Common myeloid progenitor, CD34-positive (primary cell): Measurements from ENCODE around the gene RGS18.

Source experiments
- CTCF ChIA-PET: fragments of 350-600 bp; sonication (Branson Sonifier 250); formaldehyde crosslinking; loops from one replicate; lab custom pipeline; 2021; ENCODE audit warnings: antibody characterized with exemption; lab: Charles Lee
- POLR2A ChIA-PET: fragments of 350-600 bp; sonication (Branson Sonifier 250); formaldehyde crosslinking; loops from one replicate; lab custom pipeline; 2021; ENCODE audit warnings: antibody characterized with exemption; lab: Charles Lee
- DNase-seq, 3 donors: peaks; one replicate each; pipeline versions ENCODE4 v3.0.0 to v3.0.0-alpha.2; 2013
- H3K27ac ChIP-seq, 2 experiments: 1 replicate in 1 of 2; 2 replicates in 1 of 2; pipeline ENCODE4 v1.7.0; 2013; ENCODE audit warnings: inconsistent platforms in 2 of 2, low read length in 2 of 2, mild to moderate bottlenecking in 2 of 2, low read depth in 1 of 2, moderate library complexity in 1 of 2; ENCODE audit not compliant: severe bottlenecking in 2 of 2, insufficient read depth in 1 of 2, poor library complexity in 1 of 2
- H3K27me3 ChIP-seq, 5 experiments: replicated peaks in 2 of 5; 1 replicate in 3 of 5; 2 replicates in 2 of 5; pipeline versions ENCODE4 v1.6.1 to v1.7.0; 2013; ENCODE audit warnings: low read length in 4 of 5, mild to moderate bottlenecking in 2 of 5, moderate library complexity in 2 of 5, inconsistent platforms in 1 of 5; ENCODE audit not compliant: insufficient read depth in 5 of 5, control insufficient read depth in 4 of 5
- H3K36me3 ChIP-seq, 4 experiments: 1 replicate in 2 of 4; 2 replicates in 2 of 4; pipeline versions ENCODE4 v1.6.1 to v1.7.0; 2013; ENCODE audit warnings: low read length in 3 of 4, control low read depth in 1 of 4, mild to moderate bottlenecking in 1 of 4; ENCODE audit not compliant: control insufficient read depth in 4 of 4, insufficient read depth in 4 of 4
- H3K4me1 ChIP-seq, 4 experiments: 1 replicate in 3 of 4; 2 replicates in 1 of 4; pipeline versions ENCODE4 v1.6.1 to v1.7.1; 2013; ENCODE audit warnings: low read length in 3 of 4, mild to moderate bottlenecking in 3 of 4, control low read depth in 1 of 4, inconsistent platforms in 1 of 4, moderate library complexity in 1 of 4; ENCODE audit not compliant: control insufficient read depth in 4 of 4, insufficient read depth in 4 of 4; ENCODE audit errors: control extremely low read depth in 1 of 4
- H3K4me3 ChIP-seq, 7 experiments: 1 replicate in 4 of 7; 2 replicates in 3 of 7; pipeline versions ENCODE4 v1.5.1 to v1.7.0; 2013; ENCODE audit warnings: mild to moderate bottlenecking in 7 of 7, low read length in 6 of 7, moderate library complexity in 6 of 7, inconsistent platforms in 2 of 7, low read depth in 2 of 7, control low read depth in 1 of 7; ENCODE audit not compliant: insufficient read depth in 4 of 7, control insufficient read depth in 1 of 7; ENCODE audit errors: extremely low read depth in 1 of 7
- H3K9me3 ChIP-seq, 5 experiments: 1 replicate in 4 of 5; 2 replicates in 1 of 5; pipeline versions ENCODE4 v1.6.1 to v1.7.1; 2013; ENCODE audit warnings: low read length in 4 of 5, mild to moderate bottlenecking in 2 of 5, inconsistent platforms in 1 of 5, low read depth in 1 of 5, moderate library complexity in 1 of 5; ENCODE audit not compliant: control insufficient read depth in 4 of 5, insufficient read depth in 2 of 5; ENCODE audit errors: control extremely low read depth in 1 of 5
- WGBS: methylation state at CpG from one replicate; pipeline ENCODE4 v1.1.5; 2013; ENCODE audit not compliant: insufficient coverage; 5-methylcytosine and 5-hydroxymethylcytosine counted together

Gene RGS18

GRCh38 chr1:192147696-192148095, 10.6 kb upstream of the RGS18 start:
- ChIA-PET POLR2A (no interaction called here), CTCF (interaction anchor here (0.6 kb wide), 1 partner anchor 163 kb away, joined by 4 read pairs; no protein-coding TSS in a partner anchor)
- Histone ChIP-seq H3K9me3 (peaks cover 0 to 4% (median 0%) of the 10 kb centered on the region in 5 experiments), H3K36me3 (no peaks in the 10 kb centered on the region), H3K4me1 (peaks cover 0 to 15% (median 3%) of the 10 kb centered on the region in 4 experiments), H3K27ac (no peak overlapping the region), H3K4me3 (peak overlapping the region in 1 of 7 experiments; percentile 13), H3K27me3 (no peaks in the 10 kb centered on the region)
- DNase-seq = no peak
- WGBS = 86% methylated on average over 1 of the region's 1 CpG

- Histone ChIP-seq H3K4me1 (peaks cover 0 to 24% (median 8%) of the 10 kb centered on the region in 4 experiments), H3K9me3 (peaks cover 0 to 4% (median 0%) of the 10 kb centered on the region in 5 experiments), H3K27ac (no peak overlapping the region), H3K27me3 (no peaks in the 10 kb centered on the region), H3K36me3 (no peaks in the 10 kb centered on the region), H3K4me3 (no peak overlapping the region)
- WGBS = 100% methylated on average over 1 of the region's 2 CpGs
- POLR2A ChIA-PET = no interaction called here
- CTCF ChIA-PET = no interaction called here
- DNase-seq = no peak
Observed at GRCh38 chr1:192151176-192151575, 7.1 kb upstream of the RGS18 start.

GRCh38 chr1:192153276-192153675, 5.0 kb upstream of the RGS18 start:
- DNase-seq = no peak
- Histone ChIP-seq H3K4me1 (peaks cover 0 to 29% (median 15%) of the 10 kb centered on the region in 4 experiments), H3K36me3 (no peaks in the 10 kb centered on the region), H3K4me3 (no peak overlapping the region), H3K27ac (no peak overlapping the region), H3K9me3 (no peaks in the 10 kb centered on the region), H3K27me3 (no peaks in the 10 kb centered on the region)
- ChIA-PET POLR2A (no interaction called here), CTCF (no interaction called here)

GRCh38 chr1:192157067-192157466, 1.2 kb upstream of the RGS18 start:
- Histone ChIP-seq H3K4me3 (no peak overlapping the region), H3K9me3 (no peaks in the 10 kb centered on the region), H3K4me1 (peaks cover 13 to 55% (median 29%) of the 10 kb centered on the region in 4 experiments), H3K27me3 (no peaks in the 10 kb centered on the region), H3K27ac (no peak overlapping the region), H3K36me3 (peaks cover 0 to 8% (median 0%) of the 10 kb centered on the region in 4 experiments)
- CTCF ChIA-PET = interaction anchor here (1.8 kb wide), 1 partner anchor 14 kb away, joined by 8 read pairs; no protein-coding TSS in a partner anchor
- POLR2A ChIA-PET = no interaction called here
- DNase-seq = no peak

- WGBS = 0% methylated on average over 1 of the region's 4 CpGs
- Histone ChIP-seq H3K27ac (peak overlapping the region; percentile 59 to 86), H3K4me3 (peak overlapping the region in 6 of 7 experiments; percentile 26 to 79 (median 70)), H3K36me3 (peaks cover 0 to 21% (median 0%) of the 10 kb centered on the region in 4 experiments), H3K4me1 (peaks cover 15 to 57% (median 31%) of the 10 kb centered on the region in 4 experiments), H3K9me3 (no peaks in the 10 kb centered on the region), H3K27me3 (no peaks in the 10 kb centered on the region)
- DNase-seq = peak in 2 of 3 donors; percentile 47 to 53
- CTCF ChIA-PET = interaction anchor here (4.0 kb wide), 1 partner anchor 11 kb away, joined by 13 read pairs; no protein-coding TSS in a partner anchor
- POLR2A ChIA-PET = interaction anchor here (1.3 kb wide), 1 partner anchor 11 kb away, joined by 4 read pairs; no protein-coding TSS in a partner anchor
Observed at GRCh38 chr1:192159014-192159413, 752 bp downstream of the RGS18 start.

- peak; percentile 34 to 73 (median 59) for DNase-seq
- Histone ChIP-seq H3K4me1 (peaks cover 15 to 56% (median 30%) of the 10 kb centered on the region in 4 experiments), H3K27ac (peak overlapping the region; percentile 59 to 86), H3K9me3 (no peaks in the 10 kb centered on the region), H3K4me3 (peak overlapping the region in 5 of 7 experiments; percentile 52 to 73 (median 70)), H3K36me3 (peaks cover 0 to 26% (median under 1%) of the 10 kb centered on the region in 4 experiments), H3K27me3 (no peaks in the 10 kb centered on the region)
- CTCF ChIA-PET = interaction anchor here (4.0 kb wide), 1 partner anchor 11 kb away, joined by 13 read pairs; no protein-coding TSS in a partner anchor
- POLR2A ChIA-PET = no interaction called here
- no CpG with 5 or more reads among the region's 2 CpGs for WGBS
Observed at GRCh38 chr1:192159781-192160180, 1.5 kb downstream of the RGS18 start.

GRCh38 chr1:192160196-192160595, 1.9 kb downstream of the RGS18 start:
- peaks cover 0 to under 1% (median 0%) of the 10 kb centered on the region in 5 experiments for H3K9me3 ChIP-seq
- H3K27ac ChIP-seq = peak overlapping the region in 1 of 2 experiments; percentile 86
- H3K36me3 ChIP-seq = peaks cover 0 to 28% (median under 1%) of the 10 kb centered on the region in 4 experiments
- H3K27me3 ChIP-seq = no peaks in the 10 kb centered on the region
- H3K4me1 ChIP-seq = peaks cover 14 to 52% (median 28%) of the 10 kb centered on the region in 4 experiments
- H3K4me3 ChIP-seq = peak overlapping the region in 5 of 7 experiments; percentile 8 to 73 (median 70)
- ChIA-PET POLR2A (no interaction called here), CTCF (interaction anchor here (1.3 to 4.0 kb wide), 2 partner anchors 10 to 167 kb away, joined by 3 to 13 read pairs; no protein-coding TSS in a partner anchor)
- DNase-seq = peak in 2 of 3 donors; percentile 36 to 37
- WGBS = no CpG with 5 or more reads among the region's 1 CpG
